ENCODE results near the gene SH3GL3.

Gene SH3GL3

DNA sequence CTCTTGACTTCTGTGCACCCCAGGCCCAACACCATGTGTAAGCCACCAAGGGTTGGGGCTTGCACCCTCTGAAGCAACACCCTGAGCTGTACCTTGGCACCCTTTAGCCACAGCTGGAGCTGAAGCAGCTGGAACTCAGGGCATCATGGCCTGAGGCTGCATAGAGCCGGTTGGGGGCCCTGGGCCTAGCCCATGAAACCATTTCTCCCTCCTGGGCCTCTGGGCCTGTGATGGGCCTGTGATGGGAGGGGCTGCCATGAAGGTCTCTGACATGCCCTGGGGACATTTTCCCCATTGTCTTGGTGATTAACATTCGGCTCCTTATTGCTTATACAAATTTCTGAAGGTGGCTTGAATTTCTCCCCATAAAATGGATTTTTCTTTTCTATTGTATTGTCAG lies 184.4 kb downstream of the SH3GL3 start:
- in situ Hi-C loops (cut with MboI; ENCODE audit: low sequenced_read_pairs, unreplicated experiment) = no loop called here
- no peak for DNase-seq (ENCODE audit: low spot score)
- TF ChIP-seq, protein P1, sequence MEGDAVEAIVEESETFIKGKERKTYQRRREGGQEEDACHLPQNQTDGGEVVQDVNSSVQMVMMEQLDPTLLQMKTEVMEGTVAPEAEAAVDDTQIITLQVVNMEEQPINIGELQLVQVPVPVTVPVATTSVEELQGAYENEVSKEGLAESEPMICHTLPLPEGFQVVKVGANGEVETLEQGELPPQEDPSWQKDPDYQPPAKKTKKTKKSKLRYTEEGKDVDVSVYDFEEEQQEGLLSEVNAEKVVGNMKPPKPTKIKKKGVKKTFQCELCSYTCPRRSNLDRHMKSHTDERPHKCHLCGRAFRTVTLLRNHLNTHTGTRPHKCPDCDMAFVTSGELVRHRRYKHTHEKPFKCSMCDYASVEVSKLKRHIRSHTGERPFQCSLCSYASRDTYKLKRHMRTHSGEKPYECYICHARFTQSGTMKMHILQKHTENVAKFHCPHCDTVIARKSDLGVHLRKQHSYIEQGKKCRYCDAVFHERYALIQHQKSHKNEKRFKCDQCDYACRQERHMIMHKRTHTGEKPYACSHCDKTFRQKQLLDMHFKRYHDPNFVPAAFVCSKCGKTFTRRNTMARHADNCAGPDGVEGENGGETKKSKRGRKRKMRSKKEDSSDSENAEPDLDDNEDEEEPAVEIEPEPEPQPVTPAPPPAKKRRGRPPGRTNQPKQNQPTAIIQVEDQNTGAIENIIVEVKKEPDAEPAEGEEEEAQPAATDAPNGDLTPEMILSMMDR (IDR thresholded peaks at IDR 0.05; ENCODE audit: borderline replicate concordance, control extremely low read depth, extremely low read depth, insufficient read depth, missing control alignments) = no peak

DNA sequence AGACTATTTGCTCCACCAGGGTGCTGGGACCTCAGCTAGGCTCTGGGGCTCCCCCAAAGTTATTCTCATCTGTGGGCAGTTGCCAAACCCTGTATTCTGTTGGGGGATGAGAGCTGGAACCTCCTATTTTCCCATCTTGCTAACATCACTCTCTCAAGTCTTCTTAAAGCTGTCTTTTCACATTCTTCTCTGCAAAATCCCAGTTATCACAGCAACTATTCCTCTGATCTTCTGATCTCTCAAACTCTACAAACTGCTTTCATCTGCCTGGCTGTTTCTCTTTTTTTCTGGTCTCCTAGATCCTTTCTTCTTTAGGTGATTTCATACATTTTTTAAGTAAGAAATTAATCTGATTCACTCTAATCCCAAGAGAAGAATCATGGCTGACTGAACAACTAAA lies 196.1 kb downstream of the SH3GL3 start:
- in situ Hi-C loops (cut with MboI; ENCODE audit: low sequenced_read_pairs, unreplicated experiment) = no loop called here
- no peak for DNase-seq (ENCODE audit: low spot score)
- TF ChIP-seq, protein P1 (IDR thresholded peaks at IDR 0.05; ENCODE audit: borderline replicate concordance, control extremely low read depth, extremely low read depth, insufficient read depth, missing control alignments) = no peak

DNA sequence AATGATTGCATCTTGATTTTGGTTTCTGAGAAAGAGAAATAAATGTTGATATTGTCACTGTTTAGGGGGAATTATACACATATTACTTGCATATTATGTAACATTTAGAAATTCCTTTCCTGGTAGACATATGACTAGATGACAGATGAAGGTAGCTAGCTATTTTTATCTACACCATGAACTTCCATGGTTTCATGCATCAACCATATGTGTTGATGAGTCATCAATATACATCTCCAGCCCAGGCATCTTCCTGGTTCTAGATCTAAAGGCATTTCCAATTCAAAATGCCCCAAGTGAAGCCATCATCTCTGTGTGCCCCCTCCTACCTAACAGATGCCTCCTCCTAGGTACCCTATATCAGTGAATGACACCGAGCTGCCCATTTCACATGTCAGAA lies 197.3 kb downstream of the SH3GL3 start:
- DNase-seq (ENCODE audit: low spot score) = no peak
- TF ChIP-seq, protein P1 (IDR thresholded peaks at IDR 0.05; ENCODE audit: borderline replicate concordance, control extremely low read depth, extremely low read depth, insufficient read depth, missing control alignments) = no peak
- in situ Hi-C loops (cut with MboI; ENCODE audit: low sequenced_read_pairs, unreplicated experiment) = no loop called here

- TF ChIP-seq, protein P1 (IDR thresholded peaks at IDR 0.05; ENCODE audit: borderline replicate concordance, control extremely low read depth, extremely low read depth, insufficient read depth, missing control alignments) = no peak
- in situ Hi-C loops (cut with MboI; ENCODE audit: low sequenced_read_pairs, unreplicated experiment) = no loop called here
- no peak for DNase-seq (ENCODE audit: low spot score)
Observed at GRCh38 chr15:83650831-83651230, 203.7 kb downstream of the SH3GL3 start.

DNA sequence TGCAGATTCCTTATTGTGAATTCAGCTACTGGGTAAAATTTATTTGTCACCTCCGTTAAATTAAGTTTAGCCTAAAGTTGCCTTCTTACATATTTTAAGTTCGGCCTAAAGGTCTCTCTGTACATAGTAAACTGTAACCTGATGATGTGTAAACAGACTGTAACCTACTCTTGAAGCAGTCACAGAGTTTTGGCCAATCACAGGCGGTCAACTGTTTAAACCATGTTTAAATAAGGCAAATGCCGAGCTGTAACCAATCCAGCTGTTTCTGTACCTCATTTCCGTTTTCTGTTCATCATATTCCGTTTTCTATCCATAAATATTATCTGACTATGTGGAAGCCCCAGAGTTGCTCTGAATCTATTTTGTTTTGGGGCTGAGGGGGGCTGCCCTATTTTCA lies 204.4 kb downstream of the SH3GL3 start:
- DNase-seq (ENCODE audit: low spot score) = no peak
- in situ Hi-C loops (cut with MboI; ENCODE audit: low sequenced_read_pairs, unreplicated experiment) = no loop called here
- TF ChIP-seq, protein P1 (IDR thresholded peaks at IDR 0.05; ENCODE audit: borderline replicate concordance, control extremely low read depth, extremely low read depth, insufficient read depth, missing control alignments) = no peak

DNA sequence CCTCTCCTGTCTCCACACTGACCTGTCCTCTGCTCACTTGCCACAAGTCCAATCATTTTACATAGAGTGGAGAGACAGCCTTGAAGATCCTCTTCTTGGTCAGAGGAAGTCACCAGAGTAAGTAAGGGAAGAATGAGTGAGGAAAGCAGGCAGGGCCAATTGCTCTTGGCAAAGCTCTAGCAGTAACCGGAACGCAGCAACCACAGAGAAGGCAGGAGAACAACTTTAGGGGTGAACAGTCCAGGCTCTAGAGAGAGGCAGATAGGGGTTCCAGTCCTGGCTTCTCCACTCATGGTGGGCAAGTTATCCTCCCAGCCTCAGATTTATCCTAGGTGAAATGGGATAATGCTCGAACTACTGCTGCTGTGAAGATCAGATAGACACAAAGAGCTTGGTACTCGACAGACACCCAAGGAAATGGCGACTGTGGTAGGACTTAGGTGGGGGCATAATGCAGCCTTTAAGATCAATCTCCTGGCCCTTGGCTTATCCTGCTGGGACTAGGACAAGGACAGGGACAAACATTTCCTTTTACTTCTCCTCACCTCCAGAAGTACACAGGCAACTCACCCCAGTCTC lies 205.6 kb downstream of the SH3GL3 start:
- DNase-seq (ENCODE audit: low spot score) = no peak
- TF ChIP-seq, protein P1 (IDR thresholded peaks at IDR 0.05; ENCODE audit: borderline replicate concordance, control extremely low read depth, extremely low read depth, insufficient read depth, missing control alignments) = no peak
- in situ Hi-C loops (cut with MboI; ENCODE audit: low sequenced_read_pairs, unreplicated experiment) = no loop called here

DNA sequence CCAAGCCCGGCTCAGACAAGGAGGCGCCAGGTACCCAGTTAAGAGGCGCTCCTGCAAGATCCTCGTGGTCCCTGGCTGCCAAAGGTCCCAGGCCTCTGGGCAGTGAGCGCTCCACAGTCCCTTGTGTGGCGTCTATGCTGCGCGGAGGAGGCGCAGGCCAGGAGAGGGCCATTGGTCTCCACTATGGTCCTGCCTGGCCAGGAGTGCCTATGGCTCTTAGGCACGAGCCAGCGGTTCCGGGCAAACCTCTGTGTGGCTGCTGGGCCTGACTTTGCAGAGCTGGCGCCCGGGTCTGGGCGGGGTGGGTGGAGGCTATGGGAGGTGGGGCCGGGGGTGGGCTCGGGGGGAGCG lies 206.1 kb downstream of the SH3GL3 start:
- in situ Hi-C loops (cut with MboI; ENCODE audit: low sequenced_read_pairs, unreplicated experiment) = no loop called here
- TF ChIP-seq, protein P1 (IDR thresholded peaks at IDR 0.05; ENCODE audit: borderline replicate concordance, control extremely low read depth, extremely low read depth, insufficient read depth, missing control alignments) = no peak
- no peak for DNase-seq (ENCODE audit: low spot score)
